NOMO-1 treated with DMSO at 0.1 percent for 48 hours (cell line): ENCODE measurements around the gene RNF11.

Experiments used
- DNase-seq: peaks from one replicate; lab custom pipeline; 2025; ENCODE audit not compliant: unreplicated experiment; lab: John Stamatoyannopoulos, UW

The RNF11 gene

GRCh38 chr1:51294566-51295184 is 58.6 kb downstream of the RNF11 start:
- DNase-seq: no peak

GRCh38 chr1:51295926-51296325 is 59.9 kb downstream of the RNF11 start:
- no peak for DNase-seq

- peak; percentile 44 for DNase-seq
Observed at GRCh38 chr1:51296383-51297357, 60.6 kb downstream of the RNF11 start.

GRCh38 chr1:51297401-51298321 is 61.6 kb downstream of the RNF11 start:
- no peak for DNase-seq

- DNase-seq: no peak
Observed at GRCh38 chr1:51298322-51298705, 62.2 kb downstream of the RNF11 start.

GRCh38 chr1:51299185-51299885 is 63.3 kb downstream of the RNF11 start:
- DNase-seq: no peak

- no peak for DNase-seq
Observed at GRCh38 chr1:51299981-51300670, 64.1 kb downstream of the RNF11 start.

- DNase-seq: no peak
Observed at GRCh38 chr1:51301152-51301843, 65.2 kb downstream of the RNF11 start.

- DNase-seq: no peak
Observed at GRCh38 chr1:51301844-51302162, 65.7 kb downstream of the RNF11 start.

GRCh38 chr1:51302270-51302669 is 66.2 kb downstream of the RNF11 start:
- no peak for DNase-seq

- DNase-seq: no peak
Observed at GRCh38 chr1:51302746-51303145, 66.7 kb downstream of the RNF11 start.

GRCh38 chr1:51303315-51303714 is 67.2 kb downstream of the RNF11 start:
- DNase-seq: no peak

GRCh38 chr1:51303751-51304251 is 67.7 kb downstream of the RNF11 start:
- DNase-seq: no peak

GRCh38 chr1:51304360-51304759 is 68.3 kb downstream of the RNF11 start:
- DNase-seq: no peak

GRCh38 chr1:51305371-51305823 is 69.3 kb downstream of the RNF11 start:
- DNase-seq: no peak

- no peak for DNase-seq
Observed at GRCh38 chr1:51306950-51307349, 70.9 kb downstream of the RNF11 start.

GRCh38 chr1:51308636-51309035 is 72.6 kb downstream of the RNF11 start:
- DNase-seq: no peak

GRCh38 chr1:51309291-51309690 is 73.2 kb downstream of the RNF11 start:
- DNase-seq: no peak

GRCh38 chr1:51310871-51311613 is 75.0 kb downstream of the RNF11 start:
- DNase-seq: no peak
